Heart left ventricle (tissue), 16 donors: ENCODE measurements around the gene GYS1. TPM values are rescaled to one million over a fixed set of nuclear protein-coding genes. Genes with fewer than 3 reads are reported as not detected.

Source experiments
- ATAC-seq, 4 donors: fragments of 200-7000 bp; cut with Tn5 transposase; one replicate each; pipeline ENCODE4 v1.9.1; 2020 to 2022; ENCODE audit warnings: moderate library complexity in 4 of 4, mild to moderate bottlenecking in 3 of 4, moderate number of reproducible peaks in 1 of 4
- DNase-seq, 5 donors: peaks; one replicate each; pipeline ENCODE4 v3.0.0-alpha.2; 2020
- H3K27ac ChIP-seq, 12 donors: fragments of 200-600 bp; sonication (generic) in 4 of 12; one replicate each; pipeline versions ENCODE4 v1.5.0 to v1.8.0; 2016 to 2022; ENCODE audit warnings: mild to moderate bottlenecking in 2 of 12
- H3K27me3 ChIP-seq, 9 donors: fragments of 200-600 bp; sonication (generic) in 2 of 9; one replicate each; pipeline versions ENCODE4 v1.5.1 to v1.8.0; 2016 to 2022; ENCODE audit warnings: mild to moderate bottlenecking in 3 of 9
- H3K36me3 ChIP-seq, 9 donors: fragments of 200-600 bp; sonication (generic) in 2 of 9; one replicate each; pipeline versions ENCODE4 v1.5.0 to v1.8.0; 2018 to 2022; ENCODE audit warnings: mild to moderate bottlenecking in 2 of 9
- H3K4me1 ChIP-seq, 12 donors: fragments of 200-600 bp; sonication (generic) in 4 of 12; one replicate each; pipeline versions ENCODE4 v1.5.0 to v1.8.0; 2016 to 2022; ENCODE audit warnings: mild to moderate bottlenecking in 3 of 12
- H3K4me3 ChIP-seq, 12 donors: fragments of 200-600 bp; sonication (generic) in 4 of 12; one replicate each; pipeline versions ENCODE4 v1.5.0 to v1.8.0; 2017 to 2022; ENCODE audit warnings: mild to moderate bottlenecking in 9 of 12, moderate library complexity in 4 of 12
- H3K9me3 ChIP-seq, 12 donors: fragments of 200-600 bp; sonication (generic) in 4 of 12; one replicate each; pipeline versions ENCODE4 v1.5.0 to v1.8.0; 2016 to 2022; ENCODE audit warnings: mild to moderate bottlenecking in 1 of 12
- CTCF ChIP-seq, 12 donors: fragments of 200-600 bp; sonication (generic) in 4 of 12; IDR thresholded peaks; one replicate each; pipeline versions ENCODE4 v1.5.0 to v1.8.0; 2018 to 2022; ENCODE audit warnings: antibody characterized with exemption in 12 of 12, mild to moderate bottlenecking in 5 of 12
- POLR2A ChIP-seq, 2 donors: fragments of 450-650 bp; IDR thresholded peaks; one replicate each; pipeline ENCODE4 v1.6.1; 2017; ENCODE audit warnings: antibody characterized with exemption in 2 of 2, mild to moderate bottlenecking in 2 of 2, moderate library complexity in 2 of 2
- WGBS, 4 donors: extraction: QIAGEN DNeasy Blood & Tissue Kit in 2 of 4; methylation state at CpG; one replicate each; pipeline versions ENCODE4 v1.1.5 to v1.1.7; 2013 to 2018; 5-methylcytosine and 5-hydroxymethylcytosine counted together
- intact Hi-C, 10 donors: fragments of 100-400 bp; cut with DNase I; formaldehyde crosslinking; loops; one replicate each; pipeline versions ENCODE4 v1.11.1 to v1.14.2; 2022
- polyA plus RNA-seq, 2 donors: library from polyadenylated mRNA; stranded (reverse); fragments of 200-250 nt; gene quantifications; one replicate each; pipeline ENCODE4 v1.2.3, GENCODE V29; 2013
- total RNA-seq, 9 donors: library from RNA; depleted of rRNA in 2 of 9; stranded (reverse); fragments of >200 nt in 2 of 9; fragmentation: NEBNext Ultra II Directional in 3 of 9; extraction: Animal tissue kit (Norgen Biotek cat#: 25700) in 3 of 9; gene quantifications; one replicate each; pipeline versions ENCODE4 v1.1.0 to v1.2.4, GENCODE V29; 2016 to 2023
- donor health status: ischemic (EF 13 %, LVEDD 7.1; RV severe dilation, severe dysfunction).
- donor health status: healthy with polysubstance abuse.
- donor health status: DM: no; HTN: yes; CAD: no.
- donor health status: DM: no; HTN: no; CAD: no.
- donor health status: ischemic (EF 25% LVEDD 6.9; RV normal size, moderate dysfunction).
- donor health status: ischemic (EF 25% LVEDD 5.7; RV mildly dilated, moderate dysfunction).
- donor health status: healthy.
- donor health status: DM: yes; HTN: yes; CAD: no.
- donor health status: ischemic (EF 35%, LVEDD 5.7; RV mildly dilated, moderate dysfunction).
- donor health status: nonischemic (EF 11% LVEDD 7.7; RV severe dilation, severe dysfunction).
- donor health status: DM: yes; HTN: yes; CAD: no.
- donor health status: PGD.
- donor health status: ischemic (EF 29% LVEDD 5.4; RV normal size, mild dysfunction).
- donor health status: nonischemic (EF 23%, LVEDD 6.1; RV moderate dilation, normal function).

Gene GYS1
- total and polyA plus RNA-seq, 11 donors = 114 to 264 (median 170) TPM

GRCh38 chr19:48961051-48961649, 32.0 kb downstream of the GYS1 start:
- no peaks in the 10 kb centered on the region for H3K27me3 ChIP-seq
- WGBS, 4 donors = 89 to 92% (median 91%) methylated on average over 19 of the region's 19 CpGs
- DNase-seq (no peak), ATAC-seq (no peak)
- no peak overlapping the region for H3K4me3 ChIP-seq
- peak overlapping the region in 5 of 12 donors; percentile 1 to 97 (median 71) for H3K27ac ChIP-seq
- no peaks in the 10 kb centered on the region for H3K9me3 ChIP-seq
- peaks cover 0 to 19% (median 4%) of the 10 kb centered on the region in 9 donors for H3K36me3 ChIP-seq
- peaks cover 5 to 42% (median 22%) of the 10 kb centered on the region in 12 donors for H3K4me1 ChIP-seq
- intact Hi-C loops = loop anchor here in 3 of 10 donors (5.0 to 10.0 kb wide), 4 partner anchors 54 to 316 kb away; partner anchors contain the start of genes NUCB1 (in 2 of the 3), CA11 (in 1 of the 3) and PPP1R15A (in 1 of the 3)
- no peak for TF ChIP-seq CTCF (IDR thresholded peaks at IDR 0.05)
- TF ChIP-seq POLR2A (IDR thresholded peaks at IDR 0.05) = no peak

GRCh38 chr19:48959341-48960239, 33.5 kb downstream of the GYS1 start:
- Histone ChIP-seq H3K36me3 (peaks cover 0 to 16% (median 2%) of the 10 kb centered on the region in 9 donors), H3K4me3 (no peak overlapping the region), H3K9me3 (no peaks in the 10 kb centered on the region), H3K27ac (peak overlapping the region in 1 of 12 donors; percentile 55), H3K4me1 (peaks cover 9 to 45% (median 24%) of the 10 kb centered on the region in 12 donors), H3K27me3 (no peaks in the 10 kb centered on the region)
- 76 to 86% (median 80%) methylated on average over 16 of the region's 16 CpGs for WGBS, 4 donors
- intact Hi-C loops = loop anchor here in 5 of 10 donors (5.0 to 10.0 kb wide), 5 partner anchors 52 to 315 kb away; partner anchors contain the start of genes NUCB1 (in 3 of the 5), CA11 (in 1 of the 5) and PPP1R15A (in 1 of the 5)
- ATAC-seq = no peak
- TF ChIP-seq POLR2A (IDR thresholded peaks at IDR 0.05) (no peak), CTCF (IDR thresholded peaks at IDR 0.05) (no peak)
- DNase-seq = no peak

- H3K27ac ChIP-seq = no peak overlapping the region
- TF ChIP-seq POLR2A (IDR thresholded peaks at IDR 0.05) (no peak), CTCF (IDR thresholded peaks at IDR 0.05) (no peak)
- DNase-seq = no peak
- H3K4me1 ChIP-seq = peaks cover 4 to 35% (median 15%) of the 10 kb centered on the region in 12 donors
- H3K36me3 ChIP-seq = peaks cover 0 to 16% (median 2%) of the 10 kb centered on the region in 9 donors
- intact Hi-C loops = loop anchor here in 2 of 10 donors (5.0 to 10.0 kb wide), 2 partner anchors 53 to 81 kb away; partner anchors contain the start of gene NUCB1 (in 1 of the 2)
- H3K27me3 ChIP-seq = no peaks in the 10 kb centered on the region
- H3K4me3 ChIP-seq = no peak overlapping the region
- H3K9me3 ChIP-seq = no peaks in the 10 kb centered on the region
- no peak for ATAC-seq
- 95 to 99% (median 97%) methylated on average over 8 of the region's 8 CpGs for WGBS, 4 donors
These were observed 35.1 kb downstream of the GYS1 start for GRCh38 chr19:48958006-48958405.
